HEK293 (cell line): ENCODE measurements around the gene WDR36.

ENCODE experiments used
- CTCF ChIA-PET: fragments of 350-600 bp; formaldehyde crosslinking; extraction: SDS; loops from one replicate; lab custom pipeline; 2021; ENCODE audit warnings: antibody characterized with exemption; lab: Yijun Ruan, JAX
- POLR2A ChIA-PET: fragments of 300-600 bp; formaldehyde crosslinking; extraction: SDS; loops from one replicate; lab custom pipeline; 2020; ENCODE audit warnings: antibody characterized with exemption, inconsistent platforms; lab: Yijun Ruan, JAX
- H3K27ac ChIP-seq: fragments of 200-500 bp; sonication (Bioruptor generic); 2 replicates; pipeline ENCODE4 v1.5.1; 2014; ENCODE audit warnings: low read depth, low read length, control low read depth, inconsistent platforms; ENCODE audit errors: extremely low read depth
- H3K36me3 ChIP-seq, 2 experiments: fragments of 200-500 bp in 1 of 2; sonication (Bioruptor generic) in 1 of 2; 1 replicate in 1 of 2; 2 replicates in 1 of 2; pipeline ENCODE4 v1.5.1; 2014 to 2017; ENCODE audit warnings: inconsistent platforms in 2 of 2, low read length in 2 of 2; ENCODE audit not compliant: control insufficient read depth in 2 of 2, insufficient read depth in 1 of 2
- H3K4me1 ChIP-seq: fragments of 200-500 bp; sonication (Bioruptor generic); 2 replicates; pipeline ENCODE4 v1.5.1; 2014; ENCODE audit warnings: mild to moderate bottlenecking, low read length, inconsistent platforms; ENCODE audit not compliant: control insufficient read depth, insufficient read depth
- H3K4me3 ChIP-seq: 2 replicates; pipeline ENCODE4 v1.5.1; 2011; ENCODE audit warnings: low read depth, mild to moderate bottlenecking, control low read depth, low read length, moderate library complexity
- H3K9me3 ChIP-seq: fragments of 200-500 bp; sonication (Bioruptor generic); 2 replicates; pipeline ENCODE4 v1.5.1; 2014; ENCODE audit warnings: low read depth, low read length, inconsistent platforms; ENCODE audit not compliant: control insufficient read depth, insufficient read depth
- CTCF ChIP-seq: fragments of 450-650 bp; formaldehyde crosslinking; IDR thresholded peaks from 2 replicates; pipeline ENCODE4 v1.5.1; 2016; ENCODE audit warnings: missing biosample characterization, missing genetic modification characterization
- HOXA7 ChIP-seq: sonication (generic); formaldehyde crosslinking; IDR thresholded peaks from 2 replicates; pipeline ENCODE4 v1.8.1; 2022; ENCODE audit warnings: missing genetic modification reagents, borderline replicate concordance
- OSR2 ChIP-seq: fragments of 450-650 bp; formaldehyde crosslinking; IDR thresholded peaks from 2 replicates; pipeline ENCODE4 v1.5.1; 2016; ENCODE audit warnings: missing biosample characterization, missing genetic modification characterization
- REPIN1 ChIP-seq: fragments of 450-650 bp; formaldehyde crosslinking; IDR thresholded peaks from 2 replicates; pipeline ENCODE4 v1.5.1; 2017; ENCODE audit warnings: missing biosample characterization, missing genetic modification characterization, low read depth
- ZBTB26 ChIP-seq: fragments of 450-650 bp; formaldehyde crosslinking; optimal IDR thresholded peaks from 2 replicates; pipeline ENCODE3; 2016; ENCODE audit warnings: missing biosample characterization, mild to moderate bottlenecking, missing genetic modification characterization
- ZIC2 ChIP-seq: fragments of 450-650 bp; formaldehyde crosslinking; IDR thresholded peaks from 2 replicates; pipeline ENCODE4 v1.5.1; 2016; ENCODE audit warnings: missing biosample characterization, missing genetic modification characterization
- ZNF155 ChIP-seq: fragments of 450-650 bp; formaldehyde crosslinking; IDR thresholded peaks from 2 replicates; pipeline ENCODE4 v1.5.1; 2016; ENCODE audit warnings: missing biosample characterization, missing genetic modification characterization
- ZNF214 ChIP-seq: fragments of 450-650 bp; formaldehyde crosslinking; IDR thresholded peaks from 2 replicates; pipeline ENCODE4 v1.5.1; 2017; ENCODE audit warnings: missing biosample characterization, mild to moderate bottlenecking, missing genetic modification characterization, borderline replicate concordance
- ZNF248 ChIP-seq: fragments of 450-650 bp; formaldehyde crosslinking; IDR thresholded peaks from 2 replicates; pipeline ENCODE4 v1.5.1; 2017; ENCODE audit warnings: missing biosample characterization, missing genetic modification characterization
- ZNF530 ChIP-seq: fragments of 450-650 bp; formaldehyde crosslinking; IDR thresholded peaks from 2 replicates; pipeline ENCODE4 v1.5.1; 2016; ENCODE audit warnings: low read depth, missing biosample characterization, missing genetic modification characterization
- ZNF555 ChIP-seq: fragments of 450-650 bp; formaldehyde crosslinking; conservative IDR thresholded peaks from 2 replicates; pipeline ENCODE4 v1.5.1; 2017; ENCODE audit warnings: missing biosample characterization, mild to moderate bottlenecking, missing genetic modification characterization, inconsistent platforms
- ZNF561 ChIP-seq: fragments of 450-650 bp; IDR thresholded peaks from 2 replicates; pipeline ENCODE4 v1.5.1; 2018; ENCODE audit warnings: missing biosample characterization, missing genetic modification characterization, borderline replicate concordance
- ZNF585B ChIP-seq: fragments of 450-650 bp; formaldehyde crosslinking; IDR thresholded peaks from 2 replicates; pipeline ENCODE4 v1.5.1; 2016; ENCODE audit warnings: missing biosample characterization, missing genetic modification characterization
- ZNF791 ChIP-seq: fragments of 450-650 bp; formaldehyde crosslinking; IDR thresholded peaks from 2 replicates; pipeline ENCODE4 v1.5.1; 2016; ENCODE audit warnings: missing biosample characterization, missing genetic modification characterization
- ZSCAN16 ChIP-seq: fragments of 450-650 bp; formaldehyde crosslinking; IDR thresholded peaks from 2 replicates; pipeline ENCODE4 v1.5.1; 2016; ENCODE audit warnings: missing biosample characterization, missing genetic modification characterization
- ZSCAN30 ChIP-seq: fragments of 450-650 bp; IDR thresholded peaks from 2 replicates; pipeline ENCODE4 v1.5.1; 2018; ENCODE audit warnings: missing biosample characterization, mild to moderate bottlenecking, missing genetic modification characterization, moderate library complexity

The WDR36 gene

GRCh38 chr5:111127453-111128195 is 35.5 kb downstream of the WDR36 start:
- CTCF ChIA-PET, result no interaction called here
- Histone ChIP-seq H3K9me3 (no peaks in the 10 kb centered on the region), H3K4me1 (no peaks in the 10 kb centered on the region), H3K4me3 (no peak overlapping the region), H3K27ac (no peak overlapping the region), H3K36me3 (peaks cover 18 to 37% of the 10 kb centered on the region in 2 experiments)
- POLR2A ChIA-PET, result no interaction called here
- TF ChIP-seq CTCF (tag by site-specific recombination) (no peak), ZNF530 (tag by site-specific recombination) (no peak)

- ChIA-PET POLR2A (no interaction called here), CTCF (no interaction called here)
- TF ChIP-seq HOXA7 (no peak), ZIC2 (tag by site-specific recombination) (no peak), ZNF561 (tag by site-specific recombination) (no peak), ZSCAN16 (tag by site-specific recombination) (no peak), ZBTB26 (tag by site-specific recombination) (no peak), REPIN1 (tag by site-specific recombination) (no peak)
- Histone ChIP-seq H3K9me3 (no peaks in the 10 kb centered on the region), H3K4me1 (no peaks in the 10 kb centered on the region), H3K4me3 (no peak overlapping the region), H3K36me3 (peaks cover 10 to 22% of the 10 kb centered on the region in 2 experiments; a peak in 2 of 3 replicates), H3K27ac (no peak overlapping the region)
Observed at GRCh38 chr5:111129938-111130337, 37.8 kb downstream of the WDR36 start.

GRCh38 chr5:111131356-111131755 is 39.2 kb downstream of the WDR36 start:
- CTCF ChIA-PET, result interaction anchor here (0.6 kb wide), 1 partner anchor 123 kb away, joined by 3 read pairs; no protein-coding TSS in a partner anchor
- H3K4me1 ChIP-seq, result no peaks in the 10 kb centered on the region

GRCh38 chr5:111132076-111132475 is 39.9 kb downstream of the WDR36 start:
- CTCF ChIA-PET, result no interaction called here
- no peaks in the 10 kb centered on the region for H3K9me3 ChIP-seq
- no peaks in the 10 kb centered on the region for H3K4me1 ChIP-seq
- TF ChIP-seq ZNF248, result no peak
- no peak for TF ChIP-seq ZNF155 (tag by site-specific recombination)
- no peak for TF ChIP-seq ZNF555
- no peak overlapping the region for H3K4me3 ChIP-seq
- no peak overlapping the region for H3K27ac ChIP-seq
- peaks cover 2 to 5% of the 10 kb centered on the region in 2 experiments; a peak in 2 of 3 replicates for H3K36me3 ChIP-seq
- POLR2A ChIA-PET, result no interaction called here

More at GRCh38 chr5:111131356-111131755, 39.2 kb downstream of the WDR36 start:
- no peaks in the 10 kb centered on the region for H3K9me3 ChIP-seq
- POLR2A ChIA-PET, result no interaction called here
- no peak overlapping the region for H3K4me3 ChIP-seq
- H3K27ac ChIP-seq, result no peak overlapping the region
- TF ChIP-seq ZSCAN30 (tag by site-specific recombination), result no peak
- TF ChIP-seq OSR2 (tag by site-specific recombination), result no peak
- TF ChIP-seq ZNF214, result no peak
- TF ChIP-seq ZNF585B, result no peak
- no peak for TF ChIP-seq ZNF791 (tag by site-specific recombination)
- H3K36me3 ChIP-seq, result peaks cover 5 to 11% of the 10 kb centered on the region in 2 experiments; a peak in 2 of 3 replicates
